K562 (cell line): ENCODE data around the gene B4GALNT3.

Experiments
- CTCF ChIP-seq, 3 experiments: IDR thresholded peaks in 2 of 3; conservative IDR thresholded peaks in 1 of 3; 2 replicates each; pipeline ENCODE4 v1.5.1; 2011 to 2012; ENCODE audit warnings: low read length in 3 of 3, mild to moderate bottlenecking in 3 of 3, control low read depth in 2 of 3, improper control_type of control experiment in 1 of 3, inconsistent platforms in 1 of 3, low read depth in 1 of 3, mixed read lengths in 1 of 3, moderate library complexity in 1 of 3; ENCODE audit not compliant: insufficient read depth in 2 of 3
- EP300 ChIP-seq: IDR thresholded peaks from 2 replicates; pipeline ENCODE4 v1.6.1; 2012; ENCODE audit warnings: low read length, improper control_type of control experiment
- TGIF2 ChIP-seq: sonication (generic); formaldehyde crosslinking; IDR thresholded peaks from 2 replicates; pipeline ENCODE4 v1.8.1; 2022; ENCODE audit warnings: mild to moderate bottlenecking, missing genetic modification reagents, moderate library complexity
- XRCC5 ChIP-seq: fragments of 200-400 bp; formaldehyde crosslinking; IDR thresholded peaks from 2 replicates; pipeline ENCODE4 v1.6.1; 2017; ENCODE audit warnings: low read depth, mild to moderate bottlenecking, low read length
- ZNF124 ChIP-seq: sonication (generic); formaldehyde crosslinking; IDR thresholded peaks from 2 replicates; pipeline ENCODE4 v1.8.1; 2022; ENCODE audit warnings: missing genetic modification reagents
- ZNF512 ChIP-seq: IDR thresholded peaks from 2 replicates; pipeline ENCODE4 v1.6.1; 2016; ENCODE audit warnings: missing genetic modification characterization, missing compliant biosample characterization
- ZSCAN29 ChIP-seq: fragments of 450-650 bp; IDR thresholded peaks from 2 replicates; pipeline ENCODE4 v1.6.1; 2017

GRCh38 chr12:604956-605355, 145.2 kb downstream of the B4GALNT3 start:
- TF ChIP-seq ZNF512 (tag): no peak
- TF ChIP-seq EP300: no peak
- no peak for TF ChIP-seq ZNF124
- TF ChIP-seq ZSCAN29: no peak
- TF ChIP-seq TGIF2: no peak
- TF ChIP-seq XRCC5: no peak
- no peak for TF ChIP-seq CTCF (IDR thresholded peaks at IDR 0.05 in 2 of 3, conservative IDR thresholded peaks at IDR 0.05 in 1 of 3; ENCODE audit: insufficient read depth in 2 of 3, low read depth in 1 of 3, low read length in 3 of 3)
